ENCODE results near the gene NFIX. TPM values are rescaled to one million over a fixed set of nuclear protein-coding genes. Genes with fewer than 3 reads are reported as not detected.

The NFIX gene
- total RNA-seq, 2 experiments from 2014 or later, result 4.7 to 5.0 TPM

DNA sequence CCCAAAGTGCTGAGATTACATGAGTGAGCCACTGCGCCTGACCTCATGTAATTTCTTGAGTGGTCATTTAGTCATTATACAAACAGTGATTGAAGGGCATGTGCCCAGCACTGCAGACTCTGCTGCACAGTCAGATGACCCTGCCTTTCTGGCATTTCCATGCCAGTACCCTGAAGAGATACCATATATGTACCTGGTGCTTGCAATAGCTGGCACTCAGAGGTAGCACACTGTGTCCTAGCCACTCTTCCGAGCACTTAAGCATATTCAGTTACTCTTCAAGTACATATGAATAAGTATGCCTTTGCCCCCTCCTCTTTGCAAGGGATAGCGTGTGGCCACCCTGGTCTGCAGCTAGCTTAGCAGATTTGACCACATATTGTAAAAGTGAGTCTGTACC lies 139.4 kb downstream of the NFIX start:
- Mint-ChIP-seq H3K27ac (no peak overlapping the region), H3K9me3 (no peaks in the 10 kb centered on the region), H3K36me3 (ENCODE audit: low read depth) (peaks cover 40% of the 10 kb centered on the region), H3K4me3 (no peak overlapping the region), H3K4me1 (ENCODE audit: low read depth) (peaks cover 32% of the 10 kb centered on the region), H3K27me3 (no peaks in the 10 kb centered on the region)
- no peak for ATAC-seq
- TF ChIP-seq, protein P1, sequence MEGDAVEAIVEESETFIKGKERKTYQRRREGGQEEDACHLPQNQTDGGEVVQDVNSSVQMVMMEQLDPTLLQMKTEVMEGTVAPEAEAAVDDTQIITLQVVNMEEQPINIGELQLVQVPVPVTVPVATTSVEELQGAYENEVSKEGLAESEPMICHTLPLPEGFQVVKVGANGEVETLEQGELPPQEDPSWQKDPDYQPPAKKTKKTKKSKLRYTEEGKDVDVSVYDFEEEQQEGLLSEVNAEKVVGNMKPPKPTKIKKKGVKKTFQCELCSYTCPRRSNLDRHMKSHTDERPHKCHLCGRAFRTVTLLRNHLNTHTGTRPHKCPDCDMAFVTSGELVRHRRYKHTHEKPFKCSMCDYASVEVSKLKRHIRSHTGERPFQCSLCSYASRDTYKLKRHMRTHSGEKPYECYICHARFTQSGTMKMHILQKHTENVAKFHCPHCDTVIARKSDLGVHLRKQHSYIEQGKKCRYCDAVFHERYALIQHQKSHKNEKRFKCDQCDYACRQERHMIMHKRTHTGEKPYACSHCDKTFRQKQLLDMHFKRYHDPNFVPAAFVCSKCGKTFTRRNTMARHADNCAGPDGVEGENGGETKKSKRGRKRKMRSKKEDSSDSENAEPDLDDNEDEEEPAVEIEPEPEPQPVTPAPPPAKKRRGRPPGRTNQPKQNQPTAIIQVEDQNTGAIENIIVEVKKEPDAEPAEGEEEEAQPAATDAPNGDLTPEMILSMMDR (IDR thresholded peaks at IDR 0.05), result no peak
- intact Hi-C loops (cut with micrococcal nuclease), result no loop called here
- POLR2A ChIA-PET, result no interaction called here
- CTCF ChIA-PET, result no interaction called here
- no peak for DNase-seq

DNA sequence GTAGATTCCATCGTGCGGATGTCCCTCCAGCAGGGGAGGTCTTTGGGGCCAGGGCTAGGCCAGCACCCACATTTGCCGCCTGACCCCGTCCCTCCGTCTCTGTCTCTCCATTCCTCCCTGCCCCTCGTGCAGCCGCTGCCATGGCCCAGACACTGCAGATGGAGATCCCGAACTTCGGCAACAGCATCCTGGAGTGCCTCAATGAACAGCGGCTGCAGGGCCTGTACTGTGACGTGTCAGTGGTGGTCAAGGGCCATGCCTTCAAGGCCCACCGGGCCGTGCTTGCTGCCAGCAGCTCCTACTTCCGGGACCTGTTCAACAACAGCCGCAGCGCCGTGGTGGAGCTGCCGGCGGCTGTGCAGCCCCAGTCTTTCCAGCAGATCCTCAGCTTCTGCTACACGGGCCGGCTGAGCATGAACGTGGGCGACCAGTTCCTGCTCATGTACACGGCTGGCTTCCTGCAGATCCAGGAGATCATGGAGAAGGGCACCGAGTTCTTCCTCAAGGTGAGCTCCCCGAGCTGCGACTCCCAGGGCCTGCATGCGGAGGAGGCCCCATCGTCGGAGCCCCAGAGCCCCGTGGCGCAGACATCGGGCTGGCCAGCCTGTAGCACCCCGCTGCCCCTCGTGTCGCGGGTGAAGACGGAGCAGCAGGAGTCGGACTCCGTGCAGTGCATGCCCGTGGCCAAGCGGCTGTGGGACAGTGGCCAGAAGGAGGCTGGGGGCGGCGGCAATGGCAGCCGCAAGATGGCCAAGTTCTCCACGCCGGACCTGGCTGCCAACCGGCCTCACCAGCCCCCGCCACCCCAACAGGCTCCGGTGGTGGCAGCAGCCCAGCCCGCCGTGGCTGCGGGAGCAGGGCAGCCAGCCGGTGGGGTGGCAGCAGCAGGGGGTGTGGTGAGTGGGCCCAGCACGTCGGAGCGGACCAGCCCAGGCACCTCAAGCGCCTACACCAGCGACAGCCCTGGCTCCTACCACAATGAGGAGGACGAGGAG lies 140.1 kb downstream of the NFIX start:
- no peak overlapping the region for H3K4me3 Mint-ChIP-seq
- TF ChIP-seq, protein P1 (IDR thresholded peaks at IDR 0.05), result no peak
- intact Hi-C loops (cut with micrococcal nuclease), result no loop called here
- H3K4me1 Mint-ChIP-seq (ENCODE audit: low read depth), result peaks cover 34% of the 10 kb centered on the region
- H3K27ac Mint-ChIP-seq, result no peak overlapping the region
- no peak for ATAC-seq
- ChIA-PET POLR2A (interaction anchor here (1.0 kb wide), 1 partner anchor 14 kb away, joined by 6 read pairs; the partner anchor contains the start of genes IER2 and STX10), CTCF (interaction anchor here (1.0 kb wide), 1 partner anchor 158 kb away, joined by 3 read pairs; no protein-coding TSS in a partner anchor)
- no peaks in the 10 kb centered on the region for H3K9me3 Mint-ChIP-seq
- H3K36me3 Mint-ChIP-seq (ENCODE audit: low read depth), result peaks cover 40% of the 10 kb centered on the region
- no peaks in the 10 kb centered on the region for H3K27me3 Mint-ChIP-seq
- no peak for DNase-seq

DNA sequence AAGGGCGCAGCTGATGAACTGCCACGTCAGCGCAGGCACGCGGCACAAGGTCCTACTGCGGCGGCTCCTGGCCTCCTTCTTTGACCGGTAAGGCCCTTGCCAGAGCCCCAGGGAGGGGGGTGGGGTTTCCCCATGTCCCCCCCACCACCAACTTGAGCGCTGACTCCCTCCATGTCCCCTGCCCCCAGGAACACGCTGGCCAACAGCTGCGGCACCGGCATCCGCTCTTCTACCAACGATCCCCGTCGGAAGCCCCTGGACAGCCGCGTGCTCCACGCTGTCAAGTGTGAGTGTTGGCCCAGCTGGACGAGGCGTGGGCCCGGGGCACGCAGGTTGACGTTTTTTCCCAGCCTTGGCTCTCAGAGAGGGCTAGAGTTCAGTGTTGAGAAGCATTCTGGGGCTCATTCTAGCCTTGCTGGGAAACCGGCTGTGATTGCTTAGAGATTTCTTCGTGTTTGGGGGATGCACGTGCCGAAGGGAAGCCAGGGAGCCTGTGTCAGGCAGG lies 142.1 kb downstream of the NFIX start:
- H3K27ac Mint-ChIP-seq, result no peak overlapping the region
- intact Hi-C loops (cut with micrococcal nuclease), result no loop called here
- ATAC-seq, result no peak
- no peaks in the 10 kb centered on the region for H3K27me3 Mint-ChIP-seq
- TF ChIP-seq, protein P1 (IDR thresholded peaks at IDR 0.05), result no peak
- CTCF ChIA-PET, result interaction anchor here (1.0 kb wide), 1 partner anchor 27 kb away, joined by 5 read pairs; no protein-coding TSS in a partner anchor
- H3K36me3 Mint-ChIP-seq (ENCODE audit: low read depth), result peaks cover 35% of the 10 kb centered on the region
- H3K4me1 Mint-ChIP-seq (ENCODE audit: low read depth), result peaks cover 22% of the 10 kb centered on the region
- H3K4me3 Mint-ChIP-seq, result no peak overlapping the region
- no peak for DNase-seq
- H3K9me3 Mint-ChIP-seq, result no peaks in the 10 kb centered on the region
- POLR2A ChIA-PET, result interaction anchor here (1.3 kb wide), 1 partner anchor 18 kb away, joined by 3 read pairs; no protein-coding TSS in a partner anchor

DNA sequence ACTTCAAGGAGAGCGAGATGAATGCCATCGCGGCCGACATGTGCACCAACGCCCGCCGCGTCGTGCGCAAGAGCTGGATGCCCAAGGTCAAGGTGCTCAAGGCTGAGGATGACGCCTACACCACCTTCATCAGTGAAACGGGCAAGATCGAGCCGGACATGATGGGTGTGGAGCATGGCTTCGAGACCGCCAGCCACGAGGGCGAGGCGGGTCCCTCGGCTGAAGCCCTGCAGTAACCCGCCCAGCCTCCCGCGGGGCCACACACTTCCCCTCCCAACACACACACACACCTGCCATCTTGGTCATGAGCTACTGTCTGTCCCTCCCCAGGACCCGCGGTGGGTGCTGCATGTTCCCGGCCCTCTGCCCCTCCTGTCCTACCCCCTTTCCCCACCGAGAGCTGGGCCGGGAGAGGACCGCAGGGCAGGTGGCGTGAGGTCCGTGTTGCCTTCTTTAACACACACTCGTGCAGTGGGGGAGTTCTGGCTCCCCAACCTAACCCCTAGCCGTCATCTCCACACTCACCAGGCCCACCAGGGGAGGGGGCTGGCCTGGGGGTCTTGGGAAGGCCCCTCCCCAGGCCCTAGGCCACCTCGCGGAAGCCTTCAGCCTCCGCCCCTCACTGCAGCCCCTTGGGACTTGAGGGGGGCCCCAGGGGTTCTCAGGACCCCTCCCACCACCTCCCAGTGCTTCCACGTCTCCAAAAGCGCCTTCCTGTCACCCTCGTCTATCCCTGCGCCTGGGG lies 143.1 kb downstream of the NFIX start:
- Mint-ChIP-seq H3K27ac (no peak overlapping the region), H3K9me3 (no peaks in the 10 kb centered on the region), H3K27me3 (no peaks in the 10 kb centered on the region), H3K4me1 (ENCODE audit: low read depth) (peaks cover 12% of the 10 kb centered on the region), H3K36me3 (ENCODE audit: low read depth) (peaks cover 29% of the 10 kb centered on the region), H3K4me3 (no peak overlapping the region)
- DNase-seq, result no peak
- POLR2A ChIA-PET, result no interaction called here
- CTCF ChIA-PET, result interaction anchor here (0.9 kb wide), 1 partner anchor 173 kb away, joined by 3 read pairs; no protein-coding TSS in a partner anchor
- no peak for ATAC-seq
- intact Hi-C loops (cut with micrococcal nuclease), result no loop called here
- TF ChIP-seq, protein P1 (IDR thresholded peaks at IDR 0.05), result no peak
